Measurements from ENCODE around the gene GATA3. TPM values are rescaled to one million over a fixed set of nuclear protein-coding genes. Genes with fewer than 3 reads are reported as not detected.

GATA3 gene
- total RNA-seq = 42.3 and 78.1 TPM in 2 replicates

GRCh38 chr10:8054494-8055407 is at the start of gene GATA3:
GATA3 (plus strand) TSS chr10:8054688; CDS start chr10:8055656, 968 bp downstream.

Other genes starting within 250 kb of the GATA3 start
- gene TAF3, start 236.2 kb upstream of the GATA3 start, total RNA-seq = 2.4 and 2.6 TPM in 2 replicates